GM18870 (cell line): ENCODE results near the gene CCDC92.

Source experiments
- ATAC-seq: cut with Tn5 transposase; IDR thresholded peaks from one replicate; pipeline ENCODE4 v1.9.1; 2021; ENCODE audit warnings: moderate library complexity; ENCODE audit not compliant: unreplicated experiment

CCDC92 gene

GRCh38 chr12:124002021-124002644 is 29.5 kb upstream of the CCDC92 start:
- ATAC-seq = no peak

GRCh38 chr12:124001343-124001742 is 28.7 kb upstream of the CCDC92 start:
- no peak for ATAC-seq

GRCh38 chr12:124000111-124000510 is 27.5 kb upstream of the CCDC92 start:
- ATAC-seq = no peak

- ATAC-seq = no peak
Observed at GRCh38 chr12:123998991-123999359, 26.3 kb upstream of the CCDC92 start.

GRCh38 chr12:123998344-123998990 is 25.8 kb upstream of the CCDC92 start:
- no peak for ATAC-seq

- ATAC-seq = no peak
Observed at GRCh38 chr12:123997908-123998307, 25.3 kb upstream of the CCDC92 start.

- no peak for ATAC-seq
Observed at GRCh38 chr12:123997033-123997822, 24.6 kb upstream of the CCDC92 start.

- no peak for ATAC-seq
Observed at GRCh38 chr12:123996581-123996980, 23.9 kb upstream of the CCDC92 start.

GRCh38 chr12:123995023-123995748 is 22.6 kb upstream of the CCDC92 start:
- ATAC-seq = no peak

- ATAC-seq = no peak
Observed at GRCh38 chr12:123992118-123992825, 19.6 kb upstream of the CCDC92 start.

- ATAC-seq = no peak
Observed at GRCh38 chr12:123991372-123991951, 18.8 kb upstream of the CCDC92 start.

- ATAC-seq = no peak
Observed at GRCh38 chr12:123990511-123990910, 17.9 kb upstream of the CCDC92 start.

- ATAC-seq = no peak
Observed at GRCh38 chr12:123989753-123990152, 17.1 kb upstream of the CCDC92 start.

- no peak for ATAC-seq
Observed at GRCh38 chr12:123989168-123989567, 16.5 kb upstream of the CCDC92 start.

GRCh38 chr12:123987022-123987421 is 14.4 kb upstream of the CCDC92 start:
- no peak for ATAC-seq

- no peak for ATAC-seq
Observed at GRCh38 chr12:123986374-123986965, 13.8 kb upstream of the CCDC92 start.

GRCh38 chr12:123984903-123985302 is 12.3 kb upstream of the CCDC92 start:
- ATAC-seq = no peak

- ATAC-seq = no peak
Observed at GRCh38 chr12:123983822-123984485, 11.3 kb upstream of the CCDC92 start.

GRCh38 chr12:123982269-123982668 is 9.6 kb upstream of the CCDC92 start:
- no peak for ATAC-seq

GRCh38 chr12:123979566-123979965 is 6.9 kb upstream of the CCDC92 start:
- no peak for ATAC-seq
